Testis (tissue), 2 donors: ENCODE data around the gene KRTAP1-5.

Experiments used
- CTCF ChIP-seq, 3 experiments: fragments of 450-650 bp in 2 of 3; fragments of 200-600 bp in 1 of 3; sonication (generic) in 1 of 3; IDR thresholded peaks; one replicate each; pipeline ENCODE4 v1.5.1; 2016 to 2019; ENCODE audit warnings: antibody characterized with exemption in 3 of 3, mild to moderate bottlenecking in 2 of 3, moderate library complexity in 1 of 3
- POLR2A ChIP-seq: fragments of 450-650 bp; IDR thresholded peaks from one replicate; pipeline ENCODE4 v1.6.1; 2017; ENCODE audit warnings: antibody characterized with exemption, mild to moderate bottlenecking, moderate library complexity

- TF ChIP-seq CTCF (IDR thresholded peaks at IDR 0.05) (no peak), POLR2A (no peak)
Measured at GRCh38 chr17:41057547-41057946, 30.5 kb upstream of the KRTAP1-5 start.
